ENCODE measurements around the gene RIOK1. TPM values are rescaled to one million over a fixed set of nuclear protein-coding genes. Genes with fewer than 3 reads are reported as not detected.

RIOK1 gene
- total RNA-seq, 1 experiment from 2014 or later: 56.5 TPM

GRCh38 chr6:7378740-7379139 is 10.9 kb upstream of the RIOK1 start:
- no peaks in the 10 kb centered on the region for H3K4me1 ChIP-seq (ENCODE audit: insufficient read depth, low read length, poor library complexity, severe bottlenecking)

GRCh38 chr6:7381092-7381491 is 8.5 kb upstream of the RIOK1 start:
- POLR2A ChIA-PET (ENCODE audit: low non-redundant PET): no interaction called here
- Histone ChIP-seq H3K4me1 (ENCODE audit: insufficient read depth, low read length, poor library complexity, severe bottlenecking) (no peaks in the 10 kb centered on the region), H3K4me3 (ENCODE audit: low read depth, low read length, poor library complexity, severe bottlenecking) (no peak overlapping the region), H3K27me3 (replicated peaks; ENCODE audit: insufficient read depth, low read depth, low read length, poor library complexity) (peaks cover 2% of the 10 kb centered on the region), H3K27ac (ENCODE audit: low read depth, low read length, poor library complexity, severe bottlenecking) (no peak overlapping the region), H3K9me3 (ENCODE audit: low read depth, low read length, poor library complexity, severe bottlenecking) (no peaks in the 10 kb centered on the region), H3K36me3 (ENCODE audit: insufficient read depth, low read length, poor library complexity, severe bottlenecking) (no peaks in the 10 kb centered on the region)
- CTCF ChIA-PET: no interaction called here
- intact Hi-C loops (cut with micrococcal nuclease; ENCODE audit: unreplicated experiment): no loop called here
- BruUV-seq (replicated peaks): no TSS peak
- TF ChIP-seq CTCF (conservative IDR thresholded peaks at IDR 0.05; ENCODE audit: low read depth, low read length) (no peak), EZH2 (IDR thresholded peaks at IDR 0.05; ENCODE audit: borderline replicate concordance, low read depth, low read length, poor library complexity, severe bottlenecking) (no peak)
- no peak for DNase-seq (ENCODE audit: low spot score)

More at GRCh38 chr6:7378740-7379139, 10.9 kb upstream of the RIOK1 start:
- Histone ChIP-seq H3K27ac (ENCODE audit: low read depth, low read length, poor library complexity, severe bottlenecking) (no peak overlapping the region), H3K4me3 (ENCODE audit: low read depth, low read length, poor library complexity, severe bottlenecking) (no peak overlapping the region), H3K27me3 (replicated peaks; ENCODE audit: insufficient read depth, low read depth, low read length, poor library complexity) (peaks cover 2% of the 10 kb centered on the region), H3K36me3 (ENCODE audit: insufficient read depth, low read length, poor library complexity, severe bottlenecking) (no peaks in the 10 kb centered on the region), H3K9me3 (ENCODE audit: low read depth, low read length, poor library complexity, severe bottlenecking) (no peaks in the 10 kb centered on the region)
- POLR2A ChIA-PET (ENCODE audit: low non-redundant PET): no interaction called here
- no TSS peak for BruUV-seq (replicated peaks)
- CTCF ChIA-PET: no interaction called here
- DNase-seq (ENCODE audit: low spot score): no peak
- intact Hi-C loops (cut with micrococcal nuclease; ENCODE audit: unreplicated experiment): no loop called here
- no peak for TF ChIP-seq EZH2 (IDR thresholded peaks at IDR 0.05; ENCODE audit: borderline replicate concordance, low read depth, low read length, poor library complexity, severe bottlenecking)

GRCh38 chr6:7389162-7389450 is 502 bp upstream of the RIOK1 start:
- POLR2A ChIA-PET (ENCODE audit: low non-redundant PET): interaction anchor here (0.5 to 0.6 kb wide), 2 partner anchors 24 to 713 kb away, joined by 3 to 4 read pairs; partner anchors contain the start of gene EEF1E1
- Histone ChIP-seq H3K9me3 (ENCODE audit: low read depth, low read length, poor library complexity, severe bottlenecking) (no peaks in the 10 kb centered on the region), H3K4me3 (ENCODE audit: low read depth, low read length, poor library complexity, severe bottlenecking) (peak overlapping the region; percentile 72), H3K27me3 (replicated peaks; ENCODE audit: insufficient read depth, low read depth, low read length, poor library complexity) (no peaks in the 10 kb centered on the region), H3K27ac (ENCODE audit: low read depth, low read length, poor library complexity, severe bottlenecking) (peak overlapping the region; percentile 88), H3K4me1 (ENCODE audit: insufficient read depth, low read length, poor library complexity, severe bottlenecking) (peaks cover 19% of the 10 kb centered on the region), H3K36me3 (ENCODE audit: insufficient read depth, low read length, poor library complexity, severe bottlenecking) (peaks cover 10% of the 10 kb centered on the region)
- DNase-seq (ENCODE audit: low spot score): peak; percentile 79
- TF ChIP-seq CTCF (conservative IDR thresholded peaks at IDR 0.05; ENCODE audit: low read depth, low read length) (no peak), EZH2 (IDR thresholded peaks at IDR 0.05; ENCODE audit: borderline replicate concordance, low read depth, low read length, poor library complexity, severe bottlenecking) (no peak)
- intact Hi-C loops (cut with micrococcal nuclease; ENCODE audit: unreplicated experiment): no loop called here
- CTCF ChIA-PET: no interaction called here
- no TSS peak for BruUV-seq (replicated peaks)

GRCh38 chr6:7390226-7390878 is 744 bp downstream of the RIOK1 start:
- Histone ChIP-seq H3K27me3 (replicated peaks; ENCODE audit: insufficient read depth, low read depth, low read length, poor library complexity) (no peaks in the 10 kb centered on the region), H3K4me3 (ENCODE audit: low read depth, low read length, poor library complexity, severe bottlenecking) (peak overlapping the region; percentile 72), H3K9me3 (ENCODE audit: low read depth, low read length, poor library complexity, severe bottlenecking) (no peaks in the 10 kb centered on the region), H3K27ac (ENCODE audit: low read depth, low read length, poor library complexity, severe bottlenecking) (peak overlapping the region; percentile 88), H3K4me1 (ENCODE audit: insufficient read depth, low read length, poor library complexity, severe bottlenecking) (peaks cover 19% of the 10 kb centered on the region), H3K36me3 (ENCODE audit: insufficient read depth, low read length, poor library complexity, severe bottlenecking) (peaks cover 23% of the 10 kb centered on the region)
- ChIA-PET POLR2A (ENCODE audit: low non-redundant PET) (no interaction called here), CTCF (interaction anchor here (0.5 kb wide), 1 partner anchor 17 kb away, joined by 3 read pairs; no protein-coding TSS in a partner anchor)
- BruUV-seq (replicated peaks): no TSS peak
- TF ChIP-seq CTCF (conservative IDR thresholded peaks at IDR 0.05; ENCODE audit: low read depth, low read length): no peak
- TF ChIP-seq EZH2 (IDR thresholded peaks at IDR 0.05; ENCODE audit: borderline replicate concordance, low read depth, low read length, poor library complexity, severe bottlenecking): no peak
- DNase-seq (ENCODE audit: low spot score): no peak
- intact Hi-C loops (cut with micrococcal nuclease; ENCODE audit: unreplicated experiment): loop anchor here (2.0 to 5.0 kb wide), 2 partner anchors 78 to 202 kb away; partner anchors contain the start of genes SNRNP48 and SSR1
